ENCODE measurements around the gene SPECC1L.
"Not testable (repeated sequence)": the region's sequence is repeated elsewhere in the genome, so short reads cannot be mapped to it uniquely, and the experiment has no call there.

SPECC1L gene

DNA sequence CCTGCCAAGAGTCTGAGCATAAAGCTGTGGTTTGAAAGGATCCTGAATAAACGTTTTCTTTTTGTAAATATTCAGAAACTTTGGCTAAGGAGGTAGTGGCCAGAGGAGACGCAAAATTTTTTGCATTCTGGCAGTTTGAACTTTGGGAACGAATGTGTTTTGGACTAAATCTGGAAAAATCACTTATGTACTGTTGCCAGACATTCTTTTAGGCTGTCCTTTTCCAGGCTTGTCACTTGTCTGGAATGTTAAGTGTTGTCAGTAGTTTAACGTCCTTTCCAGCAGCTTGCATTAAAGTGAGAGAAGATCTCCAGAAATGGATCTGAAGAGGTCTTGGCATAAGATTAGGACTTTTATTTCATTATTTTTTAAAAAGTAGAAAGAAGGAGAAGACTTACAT is 18.5 kb downstream of the SPECC1L start:
- DNase-seq, result peak; percentile 93

DNA sequence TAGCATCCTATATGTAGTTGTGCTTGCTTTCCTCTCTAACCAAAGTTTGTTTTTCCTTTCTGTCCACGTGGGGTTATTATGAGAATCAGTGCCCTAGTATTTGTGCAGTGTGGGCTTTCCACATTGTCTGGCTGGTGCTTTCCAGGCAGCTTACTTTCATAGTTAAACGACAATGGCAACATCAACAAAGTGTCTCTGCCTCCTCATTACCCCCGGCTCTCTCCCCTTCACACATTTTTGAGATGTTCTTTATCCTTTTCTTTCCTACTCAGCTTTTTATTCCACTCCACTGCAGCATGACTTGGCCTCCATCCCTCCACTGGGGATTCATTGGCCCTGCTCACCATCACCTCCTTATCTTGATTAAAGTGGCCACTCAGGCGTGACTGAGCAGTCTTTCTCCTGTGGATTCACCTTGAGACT is 19.1 kb downstream of the SPECC1L start:
- no peak for DNase-seq

DNA sequence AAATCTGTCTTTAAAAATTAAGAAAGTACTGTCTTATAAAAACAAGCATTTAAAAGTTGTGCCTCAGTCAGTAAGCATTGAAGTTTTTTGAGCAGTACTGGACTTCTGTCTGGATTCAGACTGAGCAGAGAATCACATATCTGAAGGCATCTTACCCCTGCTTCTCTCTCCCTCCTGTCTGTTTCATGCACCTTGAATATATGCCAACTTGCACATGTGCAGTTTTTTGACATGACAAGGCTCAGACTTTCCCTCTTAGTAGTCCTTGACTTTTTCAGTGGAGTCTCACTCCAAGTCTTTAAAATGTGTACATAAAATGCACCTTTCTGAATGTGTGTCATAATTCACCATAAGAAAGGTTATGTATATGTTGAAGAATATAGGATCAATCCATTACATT is 19.8 kb downstream of the SPECC1L start:
- DNase-seq, result peak; percentile 50

DNA sequence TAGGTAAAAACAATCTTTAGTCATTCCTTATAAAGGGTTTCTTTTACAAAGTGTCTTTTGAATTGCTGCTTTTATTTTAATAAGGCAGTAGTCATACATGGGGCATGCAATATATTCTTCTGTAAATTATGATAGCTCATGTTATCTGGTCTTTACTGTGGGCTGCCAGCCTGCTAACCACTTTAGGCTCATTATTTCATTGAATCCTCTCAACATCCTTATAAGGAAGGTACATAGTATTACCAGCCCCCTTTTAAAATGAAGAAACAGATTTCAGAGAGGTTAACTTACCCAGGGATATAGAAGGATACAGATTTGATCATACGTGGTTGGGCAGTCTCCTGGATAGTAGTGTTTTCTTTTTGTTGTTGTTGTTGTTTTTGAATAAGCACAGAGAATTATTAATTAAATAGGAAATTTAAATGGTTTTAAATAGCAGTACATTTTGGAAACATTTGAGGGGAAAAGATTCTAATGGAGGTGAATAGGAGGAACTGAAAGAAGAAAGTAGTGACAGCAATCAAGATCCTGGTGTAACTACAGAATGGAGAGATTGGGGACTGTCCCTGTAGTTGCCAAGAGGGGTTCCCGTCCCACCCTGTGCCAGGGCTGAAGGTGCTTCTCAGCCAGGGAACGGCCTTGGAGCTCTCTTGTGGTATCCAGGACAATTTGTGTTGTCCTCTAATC is 21.0 kb downstream of the SPECC1L start:
- peak; percentile 19 for DNase-seq

DNA sequence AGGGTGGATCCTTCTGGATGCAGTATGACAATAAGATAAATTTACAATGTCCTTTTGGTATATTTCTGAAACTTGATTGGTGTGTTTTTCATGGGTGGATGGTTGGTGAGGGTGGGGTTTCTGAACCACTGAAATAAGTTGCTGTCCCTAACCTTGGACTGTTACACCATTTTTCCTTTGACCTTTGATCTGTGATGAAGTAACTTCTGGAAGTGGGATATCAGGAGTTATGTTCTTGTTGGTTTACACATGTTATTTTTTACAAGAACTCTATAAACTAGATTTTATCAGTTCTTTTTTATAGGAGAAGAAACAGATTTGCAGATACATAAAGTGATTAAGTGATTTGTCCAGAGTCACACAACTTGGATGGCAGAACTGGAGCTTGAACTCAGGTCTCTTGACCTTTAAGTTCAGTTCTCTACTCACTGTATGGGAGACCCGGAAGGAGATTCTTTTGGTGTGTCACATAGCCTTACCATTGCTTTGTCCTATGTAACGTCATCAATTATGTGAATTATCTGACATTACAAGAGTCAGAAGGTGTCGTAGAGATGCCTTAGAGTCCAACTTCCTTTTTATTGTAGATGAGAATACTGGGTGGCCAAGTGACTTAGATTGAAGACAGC is 21.7 kb downstream of the SPECC1L start:
- DNase-seq, result not testable (repeated sequence)

DNA sequence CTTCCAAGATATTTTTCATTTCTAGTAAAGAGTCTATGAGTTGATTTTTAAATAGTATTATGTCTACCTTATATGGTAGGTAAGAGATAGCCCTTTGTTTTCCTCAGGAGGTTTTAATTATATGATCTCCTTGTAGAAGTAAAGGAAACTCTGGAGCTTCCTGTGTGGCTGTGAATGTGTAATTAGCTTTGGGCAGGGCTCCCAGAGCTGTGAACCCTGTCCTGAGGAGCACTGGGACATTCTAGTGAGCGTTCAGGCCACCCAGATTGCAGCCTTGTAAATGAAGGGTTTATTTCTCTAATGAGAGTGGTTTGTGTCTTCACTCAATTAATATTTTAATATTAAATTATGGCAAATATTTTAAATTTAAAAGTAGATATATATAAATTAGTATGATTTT is 24.3 kb downstream of the SPECC1L start:
- peak; percentile 12 for DNase-seq

DNA sequence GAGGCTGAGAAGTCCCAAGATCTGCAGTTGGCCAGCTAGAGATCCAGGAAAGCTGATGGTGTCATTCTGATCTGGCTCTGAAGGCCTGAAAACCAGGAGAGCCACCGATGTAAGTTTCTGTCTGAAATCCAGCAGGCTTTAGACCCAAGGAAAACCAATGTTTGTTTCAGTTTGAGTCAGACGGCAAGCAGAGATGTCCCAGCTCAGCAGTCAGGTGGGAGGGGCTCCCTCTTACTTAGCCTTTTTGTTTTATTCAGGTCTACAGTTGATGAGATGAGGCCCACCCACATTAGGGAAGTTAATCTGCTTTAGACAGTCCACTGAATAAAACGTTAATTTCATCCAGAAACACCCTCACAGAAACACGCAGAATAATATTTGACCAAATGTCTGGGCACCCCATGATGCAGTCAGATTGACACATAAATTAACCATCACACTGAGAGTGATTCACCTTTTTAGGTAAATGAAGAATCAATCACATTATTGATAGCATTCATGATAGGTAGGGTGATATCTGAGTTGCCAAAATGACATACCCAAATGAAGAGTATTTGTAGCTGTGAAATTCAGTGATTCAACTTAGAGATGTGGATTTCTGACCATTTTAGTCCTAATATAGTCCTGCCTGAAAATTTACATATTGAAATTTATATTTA is 28.0 kb downstream of the SPECC1L start:
- DNase-seq, result not testable (repeated sequence)

DNA sequence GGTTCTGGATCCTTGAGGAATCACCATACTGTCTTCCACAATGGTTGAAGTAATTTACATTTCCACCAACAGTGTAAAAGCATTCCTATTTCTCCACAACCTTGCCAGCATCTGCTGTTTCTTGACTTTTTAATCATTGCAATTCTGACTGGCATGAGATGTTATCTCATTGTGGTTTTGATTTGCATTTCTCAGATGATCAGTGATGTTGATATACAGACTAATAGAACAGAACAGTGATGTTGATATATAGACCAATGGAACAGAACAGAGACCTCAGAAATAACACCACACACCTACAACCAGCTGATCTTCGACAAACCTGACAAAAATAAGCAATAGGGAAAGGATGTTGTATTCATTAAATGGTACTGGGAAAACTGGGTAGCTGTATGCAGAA is 29.9 kb downstream of the SPECC1L start:
- DNase-seq, result not testable (repeated sequence)

DNA sequence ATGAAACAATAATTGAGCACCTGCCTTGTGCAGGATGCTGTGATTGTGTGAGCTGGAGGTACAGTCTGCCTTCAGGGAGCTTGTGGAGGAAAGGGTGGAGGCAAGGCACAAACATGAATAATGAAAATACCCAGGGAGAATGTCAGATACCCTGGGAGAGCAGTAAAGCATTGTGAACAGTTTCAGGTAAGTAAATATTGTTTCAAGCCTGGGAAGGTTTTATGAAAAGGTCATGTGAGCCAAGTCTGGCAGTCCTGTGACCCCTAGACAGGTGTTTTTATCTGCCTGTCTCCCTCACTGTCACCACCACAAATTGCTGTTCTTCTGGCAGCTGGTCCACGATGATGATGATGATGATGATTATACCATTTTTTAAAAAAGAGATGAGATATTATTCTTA is 32.0 kb downstream of the SPECC1L start:
- DNase-seq, result no peak

DNA sequence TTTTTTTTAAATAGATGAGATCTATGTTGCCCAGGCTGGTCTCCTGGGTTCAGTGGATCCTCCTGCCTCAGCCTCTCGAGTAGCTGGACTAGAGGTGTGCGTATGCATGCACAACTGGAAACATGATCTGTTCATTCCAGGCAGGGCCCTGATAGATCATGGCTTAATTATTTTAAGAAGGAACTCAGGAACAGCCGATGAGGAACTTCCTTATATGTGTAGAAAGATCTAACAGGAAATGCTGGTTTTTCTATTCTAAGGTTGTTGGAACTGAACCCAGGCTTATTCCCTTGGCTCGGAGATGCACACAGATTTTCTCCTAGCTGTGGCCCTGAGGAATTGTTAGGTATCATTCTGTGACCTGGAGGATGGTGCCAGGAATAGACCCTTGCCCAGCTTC is 32.4 kb downstream of the SPECC1L start:
- DNase-seq, result no peak

DNA sequence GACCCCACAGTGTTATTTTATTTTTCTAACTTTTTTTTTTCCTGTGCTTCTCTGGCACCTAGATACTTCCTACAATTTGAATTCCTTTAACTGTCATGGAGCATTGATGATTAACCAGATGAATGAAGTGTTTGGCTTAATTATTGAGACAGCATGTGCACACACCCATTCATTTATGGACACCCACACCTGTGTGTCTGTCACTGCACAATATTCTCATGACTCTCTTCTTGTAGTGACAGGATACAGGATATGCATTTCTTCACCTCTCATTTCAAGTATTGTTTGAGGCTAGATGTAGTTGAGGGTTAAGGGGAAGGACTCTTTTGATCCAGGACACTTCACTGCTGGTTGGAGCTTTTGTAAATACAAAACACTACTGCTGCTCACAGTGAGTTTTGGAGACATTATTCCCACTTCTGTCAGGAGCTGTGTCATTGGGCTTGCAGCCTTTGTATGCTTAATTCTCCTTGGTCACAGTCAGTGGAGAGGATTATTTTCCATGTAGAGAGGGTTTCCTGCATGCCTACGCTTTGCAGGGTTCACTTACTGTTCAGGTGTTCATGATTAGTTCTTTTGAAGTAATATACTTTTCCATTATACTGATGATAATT is 33.5 kb downstream of the SPECC1L start:
- DNase-seq, result no peak

DNA sequence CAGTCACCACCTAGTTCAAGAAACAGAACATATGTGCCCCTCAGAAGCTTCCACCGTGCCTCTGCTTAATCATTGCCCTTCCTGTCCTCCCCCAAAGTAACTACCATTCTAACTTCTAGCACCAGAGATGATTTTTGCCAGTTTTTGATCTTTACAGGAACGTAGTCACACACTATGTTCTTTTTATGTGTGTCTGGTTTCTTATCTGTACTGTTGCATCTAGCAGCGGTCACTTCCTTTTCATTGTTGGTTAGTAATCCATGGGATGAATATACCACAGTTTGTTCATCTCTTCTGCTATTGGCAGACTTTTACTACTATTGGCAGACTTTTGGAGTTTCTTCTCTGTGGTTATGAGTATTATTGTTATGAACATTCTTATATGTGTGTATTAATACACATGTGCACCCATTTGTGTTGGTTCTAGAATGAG is 34.6 kb downstream of the SPECC1L start:
- no peak for DNase-seq

DNA sequence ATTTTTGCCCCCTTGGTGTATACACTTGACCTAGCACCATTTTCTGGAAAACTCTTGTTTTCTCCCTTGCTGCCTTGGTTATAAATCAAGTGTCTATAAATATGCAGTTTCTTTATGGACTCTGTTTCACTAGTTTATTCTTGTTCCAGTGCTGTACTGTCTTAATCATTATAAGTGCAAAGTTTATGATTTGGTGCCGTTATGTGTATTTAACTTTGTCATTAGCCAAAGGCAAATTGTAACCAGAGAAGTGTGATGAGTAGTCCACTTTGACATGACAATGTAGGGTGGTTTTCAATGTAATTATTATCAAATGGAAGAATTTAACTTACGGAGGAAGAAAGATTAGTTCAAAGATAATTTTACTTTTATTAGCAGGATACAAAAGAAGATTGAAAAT is 40.3 kb downstream of the SPECC1L start:
- DNase-seq, result no peak

DNA sequence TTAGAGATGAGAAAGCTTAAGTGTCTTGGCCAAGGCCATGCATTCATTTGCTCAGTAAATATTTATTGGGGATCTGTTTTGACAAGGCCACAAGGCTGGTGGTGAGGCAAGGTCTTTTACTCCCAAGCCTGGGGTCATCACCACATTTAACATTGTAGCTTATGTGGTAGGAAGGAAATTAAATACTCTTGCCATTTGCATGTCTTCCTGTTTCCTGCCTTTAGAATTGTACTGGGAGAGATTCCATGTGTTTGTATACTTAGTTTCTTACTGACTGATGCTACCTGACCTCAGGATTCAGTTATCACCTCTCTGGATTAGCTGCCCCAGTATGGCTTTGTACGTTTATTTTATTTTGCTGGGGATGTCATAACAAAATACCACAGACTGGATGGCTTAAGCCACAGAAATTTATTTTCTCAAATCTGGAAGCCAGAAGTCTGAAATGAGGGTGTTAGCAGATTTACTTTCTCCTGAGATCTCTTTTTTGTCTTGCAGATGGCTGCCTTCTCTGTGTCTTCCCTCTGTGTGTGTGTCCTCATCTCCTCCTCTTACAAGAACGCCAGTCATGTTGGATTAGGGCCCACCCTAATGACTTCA is 44.8 kb downstream of the SPECC1L start:
- DNase-seq, result peak; percentile 51

DNA sequence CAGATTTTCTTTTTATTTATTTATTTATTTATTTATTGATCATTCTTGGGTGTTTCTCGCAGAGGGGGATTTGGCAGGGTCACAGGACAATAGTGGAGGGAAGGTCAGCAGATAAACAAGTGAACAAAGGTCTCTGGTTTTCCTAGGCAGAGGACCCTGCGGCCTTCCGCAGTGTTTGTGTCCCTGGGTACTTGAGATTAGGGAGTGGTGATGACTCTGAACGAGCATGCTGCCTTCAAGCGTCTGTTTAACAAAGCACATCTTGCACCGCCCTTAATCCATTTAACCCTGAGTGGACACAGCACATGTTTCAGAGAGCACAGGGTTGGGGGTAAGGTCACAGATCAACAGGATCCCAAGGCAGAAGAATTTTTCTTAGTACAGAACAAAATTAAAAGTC is 45.6 kb downstream of the SPECC1L start:
- DNase-seq, result not testable (repeated sequence)

DNA sequence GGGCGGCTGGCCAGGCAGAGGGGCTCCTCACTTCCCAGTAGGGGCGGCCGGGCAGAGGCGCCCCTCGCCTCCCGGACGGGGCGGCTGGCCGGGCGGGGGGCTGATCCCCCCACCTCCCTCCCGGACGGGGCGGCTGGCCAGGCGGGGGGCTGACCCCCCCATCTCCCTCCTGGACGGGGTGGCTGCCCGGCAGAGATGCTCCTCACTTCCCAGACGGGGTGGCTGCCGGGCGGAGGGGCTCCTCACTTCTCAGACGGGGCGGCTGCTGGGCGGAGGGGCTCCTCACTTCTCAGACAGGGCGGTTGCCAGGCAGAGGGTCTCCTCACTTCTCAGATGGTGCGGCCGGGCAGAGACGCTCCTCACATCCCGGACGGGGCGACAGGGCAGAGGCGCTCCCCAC is 46.9 kb downstream of the SPECC1L start:
- not testable (repeated sequence) for DNase-seq

DNA sequence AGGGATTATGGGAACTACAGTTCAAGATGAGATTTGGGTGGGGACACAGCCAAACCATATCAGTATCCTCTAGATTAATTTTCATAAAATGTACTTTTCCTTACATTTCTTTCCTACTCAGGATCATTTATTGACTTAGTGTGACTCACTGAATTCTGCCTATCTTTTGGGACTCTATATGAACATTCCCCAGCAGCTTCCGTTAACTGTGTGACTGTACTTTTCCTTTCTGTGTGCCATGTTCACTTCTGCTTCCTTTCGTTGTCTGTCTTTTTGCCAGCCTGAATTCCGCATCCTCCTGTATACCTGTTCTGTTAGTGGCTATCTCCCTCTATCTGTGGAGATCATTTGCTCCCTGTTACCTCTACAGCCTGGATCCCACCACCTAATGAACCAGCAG is 48.8 kb downstream of the SPECC1L start:
- no peak for DNase-seq

DNA sequence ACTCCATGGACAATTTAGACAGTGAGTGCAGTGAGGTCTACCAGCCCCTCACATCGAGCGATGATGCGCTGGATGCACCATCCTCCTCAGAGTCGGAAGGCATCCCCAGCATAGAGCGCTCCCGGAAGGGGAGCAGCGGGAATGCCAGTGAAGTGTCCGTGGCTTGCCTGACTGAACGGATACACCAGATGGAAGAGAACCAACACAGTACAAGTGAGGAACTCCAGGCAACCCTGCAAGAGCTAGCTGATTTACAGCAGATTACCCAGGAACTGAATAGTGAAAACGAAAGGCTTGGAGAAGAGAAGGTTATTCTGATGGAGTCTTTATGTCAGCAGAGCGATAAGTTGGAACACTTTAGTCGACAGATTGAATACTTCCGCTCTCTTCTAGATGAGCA is 51.4 kb downstream of the SPECC1L start:
- no peak for DNase-seq

DNA sequence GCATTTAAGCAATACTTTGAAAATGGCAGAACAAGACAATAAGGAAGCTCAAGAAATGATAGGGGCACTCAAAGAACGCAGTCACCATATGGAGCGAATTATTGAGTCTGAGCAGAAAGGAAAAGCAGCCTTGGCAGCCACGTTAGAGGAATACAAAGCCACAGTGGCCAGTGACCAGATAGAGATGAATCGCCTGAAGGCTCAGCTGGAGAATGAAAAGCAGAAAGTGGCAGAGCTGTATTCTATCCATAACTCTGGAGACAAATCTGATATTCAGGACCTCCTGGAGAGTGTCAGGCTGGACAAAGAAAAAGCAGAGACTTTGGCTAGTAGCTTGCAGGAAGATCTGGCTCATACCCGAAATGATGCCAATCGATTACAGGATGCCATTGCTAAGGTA is 51.9 kb downstream of the SPECC1L start:
- no peak for DNase-seq

DNA sequence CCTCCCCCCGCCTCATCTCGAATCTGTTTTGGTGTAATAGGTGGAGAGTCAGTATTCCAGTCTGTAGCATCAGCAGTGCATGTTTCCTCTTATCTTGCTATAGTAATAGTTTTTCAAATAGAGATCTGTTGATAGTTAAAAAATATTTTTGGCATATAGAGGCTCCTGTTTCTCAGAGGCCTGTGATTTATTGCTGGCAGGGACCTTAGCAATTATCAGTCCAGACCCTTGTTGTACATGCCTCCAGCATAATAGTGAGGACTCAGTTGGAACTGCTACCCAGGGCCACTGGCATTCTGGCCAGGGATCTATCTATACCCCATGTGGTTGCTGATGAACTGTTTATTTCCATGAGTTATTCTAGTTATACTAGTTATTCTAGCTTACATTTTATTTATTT is 52.6 kb downstream of the SPECC1L start:
- DNase-seq, result no peak

DNA sequence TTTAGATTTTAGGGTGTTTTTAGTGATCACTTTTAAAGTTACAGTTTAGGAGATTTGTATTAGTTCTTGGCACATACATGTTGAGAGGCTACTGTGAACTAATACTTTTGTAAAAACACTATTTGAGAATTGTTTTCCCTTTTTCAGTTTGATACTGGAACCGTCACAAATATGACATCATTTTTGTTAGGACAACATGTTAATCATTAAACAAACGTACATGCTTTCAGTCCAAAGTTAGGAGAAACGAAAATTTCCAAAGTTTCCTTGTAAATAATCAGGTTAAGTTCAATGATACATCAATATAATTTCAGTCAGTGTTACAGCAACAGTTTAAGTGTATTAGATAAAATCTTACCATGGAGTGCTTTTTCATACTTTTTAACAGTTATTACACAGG is 53.1 kb downstream of the SPECC1L start:
- no peak for DNase-seq

DNA sequence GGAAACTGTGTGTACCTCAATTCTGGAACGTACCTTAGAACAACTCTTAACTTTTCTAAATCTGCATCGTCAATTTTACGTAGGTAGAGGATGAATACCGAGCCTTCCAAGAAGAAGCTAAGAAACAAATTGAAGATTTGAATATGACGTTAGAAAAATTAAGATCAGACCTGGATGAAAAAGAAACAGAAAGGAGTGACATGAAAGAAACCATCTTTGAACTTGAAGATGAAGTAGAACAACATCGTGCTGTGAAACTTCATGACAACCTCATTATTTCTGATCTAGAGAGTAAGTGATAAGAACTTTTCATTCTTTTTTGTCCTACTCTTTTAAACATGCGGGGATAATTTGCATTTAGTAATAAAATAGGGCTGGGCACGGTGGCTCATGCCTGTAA is 53.5 kb downstream of the SPECC1L start:
- no peak for DNase-seq

DNA sequence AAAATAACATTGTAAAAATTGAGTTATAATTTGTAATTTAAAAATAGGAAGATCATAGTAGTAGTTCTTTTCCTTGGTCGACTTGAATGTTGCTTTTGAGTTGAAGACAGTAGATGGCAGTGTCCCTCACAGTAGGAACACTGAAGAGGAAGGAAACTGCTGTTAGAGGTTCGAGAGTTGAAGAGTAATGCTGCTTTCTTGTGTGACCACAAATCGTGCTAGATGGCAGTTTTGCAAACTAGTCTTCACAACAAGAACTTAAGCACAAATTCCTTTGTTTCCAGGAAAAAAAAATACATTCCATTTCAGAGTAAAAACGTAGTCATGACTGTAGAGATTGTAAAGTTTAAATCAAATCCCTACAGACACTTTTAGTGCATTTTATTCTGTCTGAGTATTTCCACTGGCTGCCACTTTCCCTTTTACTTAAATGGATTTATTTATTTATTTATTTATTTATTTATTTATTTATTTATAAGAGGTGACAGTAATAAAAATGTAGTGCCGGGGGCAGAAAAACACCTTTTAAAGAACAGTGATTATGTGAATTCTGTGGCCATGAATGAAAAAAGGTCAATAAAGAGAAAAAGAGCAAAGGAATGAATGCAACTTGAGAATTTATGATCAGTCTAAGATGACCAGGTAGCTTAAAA is 54.6 kb downstream of the SPECC1L start:
- DNase-seq, result peak; percentile 94

All from fibroblast of skin of right quadriceps (primary cell).